Stimulated activated CD8-positive, alpha-beta memory T cell treated with anti-CD3 and anti-CD28 coated beads, Interleukin-15, amount 100 ng/mL, for 48 hours (primary cell): ENCODE measurements around the gene RALGPS2.
A peak's percentile ranks its signal among the peaks of the same experiment; 100 is the strongest.
"Not testable (repeated sequence)": the region's sequence is repeated elsewhere in the genome, so short reads cannot be mapped to it uniquely, and the experiment has no call there.

ENCODE experiments used
- DNase-seq, 2 donors: peaks; one replicate each; pipeline ENCODE4 v3.0.0-alpha.2; 2020; ENCODE audit warnings: low read depth in 2 of 2

Gene RALGPS2

GRCh38 chr1:178725466-178726086 lies 532 bp downstream of the RALGPS2 start:
- DNase-seq: peak in 1 of 2 donors; percentile 4

GRCh38 chr1:178726087-178726517 lies 1.1 kb downstream of the RALGPS2 start:
- DNase-seq: peak in 1 of 2 donors; percentile 3

- no peak for DNase-seq
Measured at GRCh38 chr1:178726545-178726944, 1.5 kb downstream of the RALGPS2 start.

GRCh38 chr1:178727014-178727895 lies 2.2 kb downstream of the RALGPS2 start:
- DNase-seq: no peak

- no peak for DNase-seq
Measured at GRCh38 chr1:178733972-178734371, 8.9 kb downstream of the RALGPS2 start.

GRCh38 chr1:178738780-178739179 lies 13.7 kb downstream of the RALGPS2 start:
- no peak for DNase-seq

- no peak for DNase-seq
Measured at GRCh38 chr1:178739285-178740045, 14.4 kb downstream of the RALGPS2 start.

GRCh38 chr1:178740491-178740890 lies 15.4 kb downstream of the RALGPS2 start:
- DNase-seq: no peak

- DNase-seq: no peak
Measured at GRCh38 chr1:178740924-178741323, 15.9 kb downstream of the RALGPS2 start.

GRCh38 chr1:178743801-178744200 lies 18.8 kb downstream of the RALGPS2 start:
- DNase-seq: no peak

GRCh38 chr1:178745260-178745659 lies 20.2 kb downstream of the RALGPS2 start:
- no peak for DNase-seq

- DNase-seq: no peak
Measured at GRCh38 chr1:178746345-178746744, 21.3 kb downstream of the RALGPS2 start.

GRCh38 chr1:178747361-178747760 lies 22.3 kb downstream of the RALGPS2 start:
- not testable (repeated sequence) for DNase-seq

- no peak for DNase-seq
Measured at GRCh38 chr1:178749581-178750166, 24.6 kb downstream of the RALGPS2 start.

GRCh38 chr1:178751046-178751445 lies 26.0 kb downstream of the RALGPS2 start:
- no peak for DNase-seq

GRCh38 chr1:178752891-178753290 lies 27.8 kb downstream of the RALGPS2 start:
- DNase-seq: no peak

- DNase-seq: not testable (repeated sequence)
Measured at GRCh38 chr1:178754655-178755256, 29.7 kb downstream of the RALGPS2 start.

GRCh38 chr1:178768423-178768822 lies 43.4 kb downstream of the RALGPS2 start:
- DNase-seq: peak; percentile 1

GRCh38 chr1:178772952-178773351 lies 47.9 kb downstream of the RALGPS2 start:
- no peak for DNase-seq

- DNase-seq: no peak
Measured at GRCh38 chr1:178774263-178774662, 49.2 kb downstream of the RALGPS2 start.

GRCh38 chr1:178776553-178776952 lies 51.5 kb downstream of the RALGPS2 start:
- no peak for DNase-seq
